GM18505 (cell line): ENCODE data around the gene SLC43A1.

Source experiments
- ATAC-seq: cut with Tn5 transposase; IDR thresholded peaks from one replicate; pipeline ENCODE4 v1.9.1; 2021; ENCODE audit not compliant: unreplicated experiment
- POLR2A ChIP-seq: IDR thresholded peaks from 4 replicates; pipeline ENCODE4 v1.6.1; 2011; ENCODE audit warnings: borderline replicate concordance; ENCODE audit not compliant: insufficient read depth, insufficient read length; ENCODE audit errors: extremely low read depth

Gene SLC43A1

DNA sequence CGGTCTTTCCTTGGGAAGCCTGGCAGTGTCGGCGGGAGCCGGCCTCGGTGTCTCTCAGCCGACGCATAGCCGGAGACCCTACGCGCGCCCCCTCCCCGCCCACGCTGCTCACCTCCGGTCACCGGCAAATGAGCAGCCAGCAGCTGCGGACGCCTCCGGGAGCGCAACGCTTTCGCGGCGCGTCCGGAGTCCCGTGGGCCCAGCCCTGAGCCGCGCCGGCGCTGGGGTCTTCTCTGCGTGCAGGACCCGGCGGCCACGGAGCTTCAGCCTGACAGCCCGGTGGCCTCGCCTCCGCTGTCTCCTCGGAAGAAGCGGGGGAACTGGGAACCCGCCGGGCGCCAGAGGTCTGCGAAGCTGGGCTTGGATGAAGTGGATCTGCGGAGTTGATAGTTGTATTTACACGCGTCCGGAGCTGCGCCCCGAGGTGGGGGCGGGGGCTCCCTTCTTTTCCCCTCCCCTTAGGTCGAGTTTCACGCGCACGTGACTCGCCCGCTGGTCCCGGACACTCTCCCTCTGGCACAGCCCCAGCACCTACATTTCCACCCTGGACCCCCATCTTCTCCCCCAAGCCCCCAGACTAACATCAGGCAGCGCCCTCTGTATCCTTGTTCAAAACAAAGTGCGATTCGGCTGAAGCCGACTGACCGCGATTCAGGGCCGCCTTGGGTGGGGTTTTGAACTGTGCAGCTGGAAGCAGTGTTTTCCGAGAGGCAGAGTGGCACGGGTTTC, at the start of gene SLC43A1:
TSS of gene SLC43A1 (minus strand) at position 371 of the 729 bp plus-strand sequence. CDS start 1,591 bp downstream, outside the sequence.
- TF ChIP-seq POLR2A: peak; percentile 45
- ATAC-seq: peak; percentile 32

DNA sequence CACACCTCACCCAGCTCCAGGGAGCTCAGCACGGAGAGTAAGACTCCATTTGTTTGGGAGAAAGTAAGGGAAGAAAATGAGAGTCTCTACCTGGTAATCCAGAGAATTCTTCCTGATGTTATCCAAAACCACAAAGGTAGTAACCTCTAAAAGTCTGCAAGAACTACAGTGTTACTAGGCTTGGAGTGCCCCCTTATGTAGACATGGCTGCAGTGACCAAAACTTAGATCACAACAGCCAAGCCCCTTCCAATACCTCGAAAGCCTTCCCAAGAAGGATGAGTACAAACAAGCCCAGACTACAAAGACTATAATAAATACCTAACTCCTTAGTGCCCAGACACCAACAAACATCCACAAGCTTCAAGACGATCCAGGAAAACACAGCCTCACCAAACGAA, 47.1 kb upstream of the SLC43A1 start:
- no peak for ATAC-seq
- TF ChIP-seq POLR2A: no peak

DNA sequence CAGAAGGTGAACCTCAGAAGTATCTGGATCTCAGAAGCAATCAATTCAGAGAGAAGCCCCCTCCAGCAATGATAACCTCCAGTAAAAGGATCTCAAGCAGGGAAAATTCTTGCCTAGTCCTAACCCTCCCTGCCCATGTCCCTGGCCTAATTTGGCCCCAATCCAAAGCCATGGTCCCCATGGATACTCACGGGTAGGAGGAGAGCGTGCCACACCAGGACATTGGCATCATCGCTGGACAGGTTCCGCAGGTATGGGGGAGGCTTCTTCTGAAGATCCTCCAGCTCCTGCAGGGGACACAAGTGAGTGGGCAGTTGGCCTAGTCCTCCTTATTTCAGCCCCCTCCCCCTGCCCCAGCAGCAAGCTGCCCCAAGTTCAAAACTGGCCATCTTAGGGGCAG, 44.6 kb upstream of the SLC43A1 start:
- no peak for ATAC-seq
- TF ChIP-seq POLR2A: no peak

DNA sequence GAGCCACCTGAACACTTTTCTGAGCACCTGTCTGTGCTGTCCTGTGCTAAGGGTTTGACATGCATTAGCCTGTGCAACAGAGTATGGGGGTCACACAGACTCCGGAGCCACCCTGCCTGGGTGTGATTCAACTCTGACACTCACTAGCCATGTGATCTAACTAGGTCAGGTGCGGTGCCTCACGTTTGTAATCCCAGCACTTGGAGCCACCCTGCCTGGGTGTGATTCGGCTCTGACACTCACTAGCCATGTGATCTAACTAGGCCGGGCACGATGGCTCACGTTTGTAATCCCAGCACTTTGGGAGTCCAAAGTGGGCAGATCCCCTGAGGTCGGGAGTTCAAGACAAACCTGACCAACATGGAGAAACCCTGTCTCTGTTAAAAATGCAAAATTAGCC, 40.5 kb upstream of the SLC43A1 start:
- TF ChIP-seq POLR2A: no peak
- no peak for ATAC-seq

DNA sequence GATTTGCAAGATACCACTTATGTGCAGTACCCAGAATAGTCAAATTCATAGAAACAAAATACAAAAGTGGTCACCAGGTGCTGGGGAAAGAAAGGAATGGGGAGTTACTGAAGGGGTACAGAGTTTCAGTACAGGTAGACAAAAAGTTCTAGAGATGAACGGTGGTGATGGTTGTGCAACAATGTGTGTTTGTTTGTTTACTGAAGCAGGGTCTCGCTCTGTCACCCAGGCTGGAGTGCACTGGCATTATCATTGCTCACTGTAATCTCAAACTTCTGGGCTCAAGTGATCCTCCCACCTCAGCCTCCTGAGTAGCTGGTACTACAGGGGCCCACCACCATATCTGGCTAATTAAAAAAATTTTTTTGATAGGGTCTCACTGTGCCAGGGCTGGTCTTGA, 39.9 kb upstream of the SLC43A1 start:
- no peak for ATAC-seq
- TF ChIP-seq POLR2A: no peak

DNA sequence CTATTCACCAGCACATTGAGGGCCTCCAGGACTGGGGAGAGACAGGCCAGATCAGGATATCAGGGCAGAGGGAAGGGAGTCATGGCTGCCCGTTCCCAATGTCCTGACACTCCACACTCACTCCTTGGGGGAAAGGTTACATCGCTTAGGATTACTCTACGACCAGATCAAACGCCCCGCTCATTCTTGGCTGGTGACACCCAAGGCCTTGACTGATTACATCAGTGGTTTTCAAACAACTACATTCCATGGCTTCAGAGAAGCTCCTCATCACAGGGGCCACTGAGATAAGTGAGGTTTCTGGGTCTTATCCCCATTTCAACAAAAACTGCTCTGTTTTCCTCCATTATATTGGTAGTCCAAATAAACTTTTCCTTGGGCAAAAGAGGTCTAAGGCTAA, 37.0 kb upstream of the SLC43A1 start:
- ATAC-seq: no peak
- no peak for TF ChIP-seq POLR2A

DNA sequence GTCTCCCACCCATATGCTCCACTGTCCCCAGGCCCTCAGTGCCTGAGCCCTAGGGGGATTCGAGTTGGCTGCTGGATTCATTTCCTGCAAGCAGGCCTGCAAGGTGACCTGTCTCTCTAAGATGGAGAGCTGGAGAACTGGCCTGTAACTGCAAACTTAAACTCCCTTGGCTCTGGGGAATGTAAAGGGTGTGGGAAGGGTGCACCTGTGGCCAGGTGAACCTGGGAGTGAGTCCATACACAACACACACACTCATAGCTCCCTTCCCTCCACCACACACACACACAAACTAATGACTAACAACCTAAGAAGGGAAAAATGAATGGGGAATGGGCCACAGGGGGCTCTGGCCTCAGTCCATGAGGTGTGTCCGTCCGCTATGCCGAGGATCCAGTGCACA, 36.4 kb upstream of the SLC43A1 start:
- no peak for TF ChIP-seq POLR2A
- no peak for ATAC-seq

DNA sequence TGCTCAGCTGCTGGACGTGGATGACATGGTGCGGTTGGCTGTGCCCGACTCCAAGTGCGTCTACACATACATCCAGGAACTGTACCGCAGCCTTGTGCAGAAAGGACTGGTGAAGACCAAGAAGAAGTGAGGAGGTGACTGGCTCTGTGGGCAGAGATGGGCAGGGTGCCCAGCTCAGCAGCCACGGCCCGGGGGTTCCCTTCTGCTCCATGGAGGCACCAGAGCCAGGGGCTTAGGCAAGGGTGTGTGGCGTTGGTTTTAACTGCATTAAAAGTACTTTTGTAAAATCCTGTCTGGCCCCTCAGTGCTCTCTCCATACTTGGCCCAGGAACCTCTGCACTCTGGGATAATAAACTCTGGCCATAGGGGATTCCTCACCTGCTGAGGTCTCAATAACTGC, 34.5 kb upstream of the SLC43A1 start:
- no peak for ATAC-seq
- no peak for TF ChIP-seq POLR2A

DNA sequence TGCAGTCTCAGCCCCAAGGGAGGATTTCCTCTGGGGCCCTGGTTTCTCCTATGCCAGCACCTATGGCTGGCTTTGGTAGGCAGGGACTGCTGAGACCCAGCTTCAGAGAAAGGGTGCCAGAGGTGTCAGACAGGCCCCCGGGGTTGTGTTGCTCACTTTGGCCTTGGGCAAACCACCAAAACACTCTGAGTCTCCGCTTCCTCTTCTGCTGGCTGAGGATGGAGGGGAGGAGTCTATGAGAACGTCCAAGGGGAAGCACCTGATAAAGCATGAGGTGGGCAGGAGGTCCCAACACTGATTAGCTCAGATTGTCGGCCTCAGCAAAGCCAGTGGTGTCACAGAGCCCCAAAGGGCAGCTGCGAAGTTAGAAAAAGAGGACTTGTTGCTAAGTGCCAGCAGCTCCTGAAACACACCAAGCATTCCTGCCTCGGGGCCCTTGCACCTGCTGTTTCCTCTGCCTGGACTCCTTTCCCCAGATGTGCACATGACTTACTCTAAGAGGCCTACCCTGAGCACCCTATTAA, 32.4 kb upstream of the SLC43A1 start:
- peak; percentile 89 for ATAC-seq
- TF ChIP-seq POLR2A: no peak

DNA sequence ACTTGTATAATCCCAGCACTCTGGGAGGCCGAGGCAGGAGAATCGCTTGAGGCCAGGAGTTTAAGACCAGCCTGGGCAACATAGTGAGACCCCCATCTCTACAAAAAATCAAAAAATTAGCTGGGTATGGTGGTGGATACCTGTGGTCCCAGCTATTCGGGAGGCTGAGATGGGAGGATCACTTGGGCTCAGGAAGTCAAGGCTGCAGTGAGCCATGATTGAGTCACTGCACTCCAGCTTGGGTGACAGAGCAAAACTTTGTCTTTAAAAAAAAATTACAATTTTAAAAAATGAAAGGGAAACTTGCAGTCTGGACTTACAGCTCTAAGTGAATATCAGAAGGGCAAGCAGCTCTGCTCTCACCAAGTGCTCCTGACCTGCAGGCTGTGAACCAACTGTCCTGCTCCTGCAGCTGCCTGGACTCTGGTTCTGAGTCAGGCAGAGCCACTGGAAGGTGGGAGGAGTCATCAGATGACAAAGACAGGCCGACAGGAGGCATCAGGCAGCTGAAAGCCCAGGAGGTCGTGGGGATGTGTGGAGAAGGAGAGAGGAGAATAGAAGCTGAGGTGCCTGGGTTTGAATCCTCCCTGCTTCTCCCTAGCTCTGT, 31.5 kb upstream of the SLC43A1 start:
- ATAC-seq: peak; percentile 52
- peak; percentile 2 for TF ChIP-seq POLR2A

DNA sequence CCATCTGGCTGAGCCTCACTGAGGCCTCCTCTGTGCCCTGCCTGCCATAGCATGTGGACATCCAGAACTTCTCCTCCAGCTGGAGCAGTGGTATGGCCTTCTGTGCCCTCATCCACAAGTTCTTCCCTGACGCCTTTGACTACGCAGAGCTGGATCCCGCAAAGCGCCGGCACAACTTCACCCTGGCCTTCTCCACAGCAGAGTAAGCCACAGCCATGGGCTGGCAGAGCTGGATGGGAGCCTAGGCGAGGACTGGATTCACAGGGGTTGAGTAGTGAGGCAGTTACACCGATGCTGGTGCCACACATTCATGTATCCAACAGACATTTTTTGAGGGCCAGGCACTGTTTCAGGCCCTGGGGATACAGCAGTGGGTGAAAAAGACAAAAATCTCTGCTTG, 30.9 kb upstream of the SLC43A1 start:
- ATAC-seq: no peak
- no peak for TF ChIP-seq POLR2A

DNA sequence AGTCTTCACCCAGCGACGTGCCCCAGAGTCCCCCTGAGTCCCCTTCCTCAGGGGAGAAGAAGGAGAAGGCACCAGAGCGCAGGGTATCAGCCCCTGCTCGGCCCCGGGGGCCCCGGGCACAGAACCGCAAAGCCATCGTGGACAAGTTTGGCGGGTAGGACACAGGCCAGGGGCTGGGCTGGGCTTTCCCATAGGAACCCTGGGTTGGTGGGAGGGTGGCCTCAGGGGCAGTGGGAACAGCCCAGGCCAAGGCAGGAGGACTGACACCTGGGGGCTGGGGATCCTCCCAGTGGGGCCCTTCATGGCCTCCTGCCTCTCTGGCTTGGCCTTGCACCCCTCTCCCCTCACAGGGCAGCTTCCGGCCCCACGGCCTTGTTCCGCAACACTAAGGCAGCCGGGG, 30.4 kb upstream of the SLC43A1 start:
- ATAC-seq: no peak
- TF ChIP-seq POLR2A: no peak

DNA sequence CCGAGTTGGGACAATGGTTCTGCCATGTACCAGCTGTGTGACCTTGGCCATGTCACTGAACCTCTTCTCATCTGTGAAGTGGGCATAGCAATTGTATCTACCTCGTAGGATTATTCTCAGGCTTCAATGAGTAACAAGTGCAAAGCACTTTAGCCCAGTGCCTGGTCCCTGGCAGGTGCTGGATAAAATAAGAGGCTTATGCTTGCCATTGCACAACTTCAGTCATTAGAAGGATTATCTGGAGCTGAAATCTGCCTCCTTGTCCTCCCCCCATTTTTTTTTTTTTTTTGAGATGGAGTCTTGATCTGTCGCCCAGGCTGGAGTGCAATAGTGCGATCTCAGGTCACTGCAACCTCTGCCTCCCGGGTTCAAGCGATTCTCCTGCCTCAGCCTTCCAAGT, 29.1 kb upstream of the SLC43A1 start:
- no peak for TF ChIP-seq POLR2A
- no peak for ATAC-seq

DNA sequence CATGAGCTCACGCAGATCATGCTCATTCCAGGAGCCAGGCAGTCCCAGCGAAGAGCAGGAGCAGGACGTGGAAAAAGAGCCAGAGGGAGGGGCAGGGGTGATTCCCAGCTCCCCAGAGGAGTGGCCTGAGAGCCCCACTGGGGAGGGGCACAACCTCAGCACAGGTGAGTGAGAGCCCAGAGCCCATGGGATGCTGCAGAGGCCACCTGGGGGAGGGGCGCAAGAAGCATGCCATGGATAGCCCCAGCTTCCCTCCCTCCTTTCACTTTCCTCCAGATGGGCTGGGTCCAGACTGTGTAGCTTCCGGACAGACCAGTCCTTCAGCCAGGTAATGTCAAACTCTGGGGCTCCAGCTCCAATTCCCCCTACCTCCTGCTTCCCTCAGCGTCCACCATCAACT, 28.1 kb upstream of the SLC43A1 start:
- no peak for ATAC-seq
- no peak for TF ChIP-seq POLR2A

DNA sequence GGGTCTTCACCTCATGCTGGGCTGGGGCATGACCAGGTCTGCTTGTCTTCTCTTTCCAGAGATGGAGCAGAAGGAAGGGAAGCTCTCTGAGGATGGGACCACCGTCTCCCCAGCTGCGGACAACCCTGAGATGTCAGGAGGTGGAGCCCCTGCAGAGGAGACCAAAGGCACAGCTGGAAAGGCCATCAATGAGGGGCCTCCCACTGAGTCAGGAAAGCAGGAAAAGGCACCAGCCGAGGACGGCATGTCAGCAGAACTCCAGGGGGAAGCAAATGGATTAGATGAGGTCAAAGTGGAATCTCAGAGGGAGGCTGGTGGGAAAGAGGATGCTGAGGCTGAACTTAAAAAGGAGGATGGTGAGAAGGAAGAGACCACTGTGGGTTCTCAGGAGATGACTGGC, 27.1 kb upstream of the SLC43A1 start:
- ATAC-seq: no peak
- no peak for TF ChIP-seq POLR2A

DNA sequence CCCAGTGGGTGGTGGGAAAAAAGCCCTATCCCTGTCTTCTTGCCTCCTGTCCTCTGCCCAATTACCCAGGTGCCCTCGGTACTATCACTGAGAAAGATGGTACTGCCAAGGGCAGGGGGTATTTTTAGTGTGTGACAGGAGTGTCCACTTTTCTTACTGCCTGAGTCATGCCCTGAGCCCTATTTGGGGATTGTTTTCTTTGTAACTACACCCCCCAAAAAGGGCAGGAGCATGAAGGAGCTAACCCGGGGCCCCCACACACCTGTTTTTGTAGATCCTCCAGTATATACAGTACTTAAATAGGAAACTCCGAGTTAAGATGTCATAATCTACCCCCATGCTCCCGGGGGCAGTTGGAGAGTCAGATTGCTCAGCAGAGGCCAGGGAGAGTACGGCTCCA, 25.7 kb upstream of the SLC43A1 start:
- no peak for TF ChIP-seq POLR2A
- ATAC-seq: no peak
